Esophagus squamous epithelium (tissue), 5 donors: ENCODE measurements around the gene AFF4. TPM values are rescaled to one million over a fixed set of nuclear protein-coding genes. Genes with fewer than 3 reads are reported as not detected.
"Not testable (repeated sequence)": the region's sequence is repeated elsewhere in the genome, so short reads cannot be mapped to it uniquely, and the experiment has no call there.

Experiments
- DNase-seq: peaks from one replicate; lab custom pipeline; 2025; lab: John Stamatoyannopoulos, UW
- H3K27ac ChIP-seq, 4 donors: fragments of 200-600 bp; sonication (generic); one replicate each; pipeline ENCODE4 v1.5.1; 2016 to 2019; ENCODE audit warnings: mild to moderate bottlenecking in 1 of 4
- H3K27me3 ChIP-seq, 4 donors: fragments of 200-600 bp; sonication (generic); 1 replicate in 3 of 4; 2 replicates in 1 of 4; pipeline versions ENCODE4 v1.5.1 to v1.6.0; 2017 to 2021; ENCODE audit warnings: antibody characterized with exemption in 1 of 4
- H3K36me3 ChIP-seq, 3 donors: fragments of 200-600 bp; sonication (generic); one replicate each; pipeline ENCODE4 v1.5.1; 2016 to 2019
- H3K4me1 ChIP-seq, 3 donors: fragments of 200-600 bp; sonication (generic); one replicate each; pipeline ENCODE4 v1.5.1; 2017 to 2019
- H3K4me3 ChIP-seq, 4 donors: fragments of 200-600 bp; sonication (generic); 1 replicate in 3 of 4; 2 replicates in 1 of 4; pipeline ENCODE4 v1.5.1; 2016 to 2019; ENCODE audit warnings: mild to moderate bottlenecking in 2 of 4, moderate library complexity in 1 of 4
- H3K9me3 ChIP-seq, 3 donors: fragments of 200-600 bp; sonication (generic); one replicate each; pipeline ENCODE4 v1.5.1; 2016 to 2019
- CTCF ChIP-seq, 6 experiments: fragments of 450-650 bp in 4 of 6; fragments of 200-600 bp in 2 of 6; sonication (generic) in 2 of 6; IDR thresholded peaks; one replicate each; pipeline ENCODE4 v1.5.1; 2016 to 2019; ENCODE audit warnings: antibody characterized with exemption in 6 of 6, mild to moderate bottlenecking in 4 of 6, moderate library complexity in 4 of 6
- POLR2A ChIP-seq, 4 donors: fragments of 450-650 bp; IDR thresholded peaks; one replicate each; pipeline ENCODE4 v1.6.1; 2017; ENCODE audit warnings: antibody characterized with exemption in 4 of 4, mild to moderate bottlenecking in 4 of 4, moderate library complexity in 3 of 4
- WGBS, 2 donors: methylation state at CpG; one replicate each; pipeline ENCODE4 v1.1.5; 2018; 5-methylcytosine and 5-hydroxymethylcytosine counted together
- intact Hi-C: fragments of 100-400 bp; cut with DNase I; formaldehyde crosslinking; loops from one replicate; pipeline ENCODE4 v1.15.0; 2022
- total RNA-seq, 4 donors: library from RNA; depleted of rRNA; stranded (reverse); fragments of >200 nt; gene quantifications; one replicate each; pipeline ENCODE4 v1.1.0, GENCODE V29; 2016
- donor health status: DM: yes; HTN: yes; CAD: no.

The AFF4 gene
- total RNA-seq, 4 donors from 2014 or later: 35.1 to 69.2 (median 64.0) TPM

- DNase-seq: no peak
- TF ChIP-seq POLR2A (IDR thresholded peaks at IDR 0.05) (no peak), CTCF (IDR thresholded peaks at IDR 0.05) (no peak)
- intact Hi-C loops: no loop called here
- Histone ChIP-seq H3K27ac (peak overlapping the region in 1 of 4 donors; percentile 29), H3K27me3 (no peaks in the 10 kb centered on the region), H3K4me3 (no peak overlapping the region), H3K9me3 (no peaks in the 10 kb centered on the region), H3K36me3 (no peaks in the 10 kb centered on the region), H3K4me1 (no peaks in the 10 kb centered on the region)
- WGBS, 2 donors: 64 to 71% methylated on average over 2 of the region's 2 CpGs
These were observed 16.5 kb upstream of the AFF4 start for GRCh38 chr5:132979976-132980375.

- H3K4me3 ChIP-seq: no peak overlapping the region
- 55% methylated on average over 3 of the region's 3 CpGs for WGBS, 2 donors
- no peak for DNase-seq
- H3K27me3 ChIP-seq: no peaks in the 10 kb centered on the region
- H3K27ac ChIP-seq: peak overlapping the region in 1 of 4 donors; percentile 29
- intact Hi-C loops: no loop called here
- no peaks in the 10 kb centered on the region for H3K9me3 ChIP-seq
- no peaks in the 10 kb centered on the region for H3K4me1 ChIP-seq
- no peaks in the 10 kb centered on the region for H3K36me3 ChIP-seq
- TF ChIP-seq CTCF (IDR thresholded peaks at IDR 0.05) (no peak), POLR2A (IDR thresholded peaks at IDR 0.05) (no peak)
These were observed 16.0 kb upstream of the AFF4 start for GRCh38 chr5:132979367-132979940.

DNA sequence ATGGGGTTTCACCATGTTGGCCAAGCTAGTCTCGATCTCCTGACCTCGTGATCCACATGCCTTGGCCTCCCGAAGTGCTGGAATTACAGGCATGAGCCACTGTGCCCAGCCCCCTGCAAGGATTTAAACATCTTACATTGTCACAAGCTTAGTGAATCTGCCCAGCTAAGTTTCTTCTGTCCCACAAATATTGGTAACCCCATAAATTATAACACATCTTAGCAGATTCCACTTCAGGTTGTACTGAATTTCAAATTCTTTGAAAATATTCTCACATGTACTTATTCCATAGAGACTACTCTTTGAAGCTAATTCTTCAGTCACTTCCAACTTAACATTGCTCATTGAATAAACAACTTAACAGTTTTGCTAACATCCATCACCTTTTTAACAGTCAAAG lies 13.4 kb upstream of the AFF4 start:
- intact Hi-C loops: no loop called here
- H3K36me3 ChIP-seq: no peaks in the 10 kb centered on the region
- 89 to 92% methylated on average over 3 of the region's 3 CpGs for WGBS, 2 donors
- no peak overlapping the region for H3K27ac ChIP-seq
- H3K9me3 ChIP-seq: no peaks in the 10 kb centered on the region
- TF ChIP-seq POLR2A (IDR thresholded peaks at IDR 0.05) (no peak), CTCF (IDR thresholded peaks at IDR 0.05) (no peak)
- no peak for DNase-seq
- no peaks in the 10 kb centered on the region for H3K27me3 ChIP-seq
- H3K4me3 ChIP-seq: no peak overlapping the region
- H3K4me1 ChIP-seq: no peaks in the 10 kb centered on the region

GRCh38 chr5:132972436-132972828 lies 9.0 kb upstream of the AFF4 start:
- intact Hi-C loops, H3K36me3 ChIP-seq: not testable (repeated sequence)

DNA sequence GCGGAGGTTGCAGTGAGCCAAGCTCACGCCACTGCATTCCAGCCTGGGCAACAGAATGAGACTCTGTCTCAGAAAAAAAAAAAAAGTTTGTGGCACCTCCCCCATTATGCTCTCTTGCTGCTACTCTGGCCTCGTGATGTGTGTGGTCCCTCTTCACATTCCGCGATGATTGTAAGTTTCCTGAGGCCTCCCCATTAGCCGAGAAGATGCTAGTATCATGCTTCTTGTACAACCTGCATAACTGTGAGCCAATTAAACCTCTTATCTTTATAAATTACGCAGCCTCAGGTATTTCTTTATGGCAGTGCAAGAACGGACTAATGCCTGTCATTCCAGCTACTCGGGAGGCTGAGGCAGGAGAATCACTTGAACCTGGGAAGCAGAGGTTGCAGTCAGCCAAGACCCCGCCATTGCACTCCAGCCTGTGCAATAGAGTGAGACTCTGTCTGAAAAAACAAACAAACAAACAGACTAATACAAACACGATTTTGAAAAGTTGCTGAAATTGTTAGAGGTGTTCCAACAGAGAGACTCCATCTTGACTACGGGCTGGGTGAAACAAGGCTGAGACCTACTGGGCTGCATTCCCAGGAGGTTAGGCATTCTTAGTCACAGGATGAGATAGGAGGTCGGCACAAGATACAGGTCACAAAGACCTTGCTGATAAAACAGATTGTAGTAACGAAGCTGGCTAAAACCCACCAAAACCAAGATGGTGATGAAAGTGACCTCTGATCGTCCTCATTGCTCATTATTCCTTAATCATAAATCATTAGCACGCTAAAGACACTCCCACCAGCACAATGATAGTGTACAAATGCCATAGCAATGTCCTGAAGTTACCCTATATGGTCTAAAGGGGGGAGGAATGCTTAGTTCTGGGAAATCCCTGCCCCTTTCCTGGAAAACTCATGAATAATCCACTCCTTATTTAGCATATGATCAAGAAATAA lies 8.3 kb upstream of the AFF4 start:
- intact Hi-C loops: no loop called here
- Histone ChIP-seq H3K27ac (no peak overlapping the region), H3K27me3 (no peaks in the 10 kb centered on the region), H3K36me3 (no peaks in the 10 kb centered on the region), H3K4me1 (no peaks in the 10 kb centered on the region), H3K4me3 (no peak overlapping the region), H3K9me3 (no peaks in the 10 kb centered on the region)
- no peak for DNase-seq
- TF ChIP-seq CTCF (IDR thresholded peaks at IDR 0.05): no peak
- no peak for TF ChIP-seq POLR2A (IDR thresholded peaks at IDR 0.05)
- 77% methylated on average over 15 to 16 of the region's 16 CpGs for WGBS, 2 donors

More at GRCh38 chr5:132972436-132972828, 9.0 kb upstream of the AFF4 start:
- not testable (repeated sequence) for H3K27ac ChIP-seq, H3K4me1 ChIP-seq, H3K4me3 ChIP-seq, DNase-seq, H3K9me3 ChIP-seq, H3K27me3 ChIP-seq
- 87 to 98% methylated on average over 5 to 7 of the region's 7 CpGs for WGBS, 2 donors
